ENCODE results near the gene GLP2R.

GLP2R gene

DNA sequence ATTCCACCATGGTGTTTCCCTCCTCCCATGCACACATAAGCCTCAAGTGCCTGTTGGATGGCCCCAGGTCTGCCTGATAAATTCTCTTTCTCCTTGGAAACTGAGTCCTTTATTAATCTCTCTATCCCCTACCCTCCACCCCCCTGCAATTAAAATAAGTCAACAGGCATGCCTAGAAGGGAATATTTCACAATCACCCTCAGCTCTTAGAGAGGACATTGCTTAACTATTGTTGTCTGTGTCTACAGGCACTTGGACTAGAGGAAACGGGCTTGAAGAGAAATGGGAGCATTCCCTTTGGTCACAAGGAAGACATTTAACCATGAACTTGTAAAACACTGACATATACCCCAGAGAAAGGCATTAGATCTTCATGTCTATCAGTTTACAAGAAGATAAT is 39.9 kb downstream of the GLP2R start:
- DNase-seq (ENCODE audit: low read depth), result no peak
- no peak overlapping the region for H3K4me3 ChIP-seq (ENCODE audit: low read length)
- TF ChIP-seq CTCF (conservative IDR thresholded peaks at IDR 0.05; ENCODE audit: low read length), result no peak

DNA sequence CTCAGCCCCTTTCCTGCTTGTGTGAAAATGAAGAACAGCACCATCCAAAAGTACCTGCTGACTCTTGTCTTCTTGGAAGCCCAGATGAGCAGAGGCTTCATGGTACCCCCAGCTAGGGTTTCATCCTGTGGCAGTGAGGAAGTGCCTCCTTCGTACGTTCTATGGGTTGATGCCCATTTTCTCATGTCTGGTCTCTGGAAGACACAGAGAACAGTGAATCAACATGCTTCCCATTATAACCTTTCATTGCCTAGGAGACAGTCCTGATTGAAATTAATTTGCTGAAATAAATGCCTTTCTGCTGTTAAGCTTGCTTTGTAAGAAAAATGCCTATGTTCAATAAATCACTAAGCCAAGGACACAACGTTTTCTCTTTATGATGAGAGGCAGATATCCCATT is 42.8 kb downstream of the GLP2R start:
- TF ChIP-seq CTCF (conservative IDR thresholded peaks at IDR 0.05; ENCODE audit: low read length), result no peak
- no peak overlapping the region for H3K4me3 ChIP-seq (ENCODE audit: low read length)
- DNase-seq (ENCODE audit: low read depth), result no peak

DNA sequence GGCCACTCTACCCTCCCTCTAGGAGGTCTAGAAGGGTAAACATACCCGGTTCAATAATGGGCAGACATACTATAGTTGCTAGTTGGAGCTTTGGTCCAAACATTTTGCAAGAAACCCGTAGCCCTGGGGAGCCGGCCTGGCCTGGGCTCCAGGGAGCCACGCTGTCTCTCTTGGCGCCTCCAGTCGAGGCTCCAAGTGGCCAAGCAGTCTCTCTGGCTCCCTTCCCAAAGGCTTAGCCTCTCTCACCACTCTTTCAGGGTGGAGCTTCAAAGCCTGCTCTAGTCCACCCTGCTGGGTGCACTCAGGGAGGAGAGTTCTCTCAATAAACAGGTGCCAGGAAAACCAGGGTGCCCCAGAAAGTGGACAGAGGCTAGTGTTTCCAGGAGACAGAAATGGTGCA is 47.1 kb downstream of the GLP2R start:
- no peak overlapping the region for H3K4me3 ChIP-seq (ENCODE audit: low read length)
- no peak for DNase-seq (ENCODE audit: low read depth)
- TF ChIP-seq CTCF (conservative IDR thresholded peaks at IDR 0.05; ENCODE audit: low read length), result no peak

- DNase-seq (ENCODE audit: low read depth), result no peak
- H3K4me3 ChIP-seq (ENCODE audit: low read length), result no peak overlapping the region
- no peak for TF ChIP-seq CTCF (conservative IDR thresholded peaks at IDR 0.05; ENCODE audit: low read length)
Measured at GRCh38 chr17:9874722-9875121, 49.0 kb downstream of the GLP2R start.

GRCh38 chr17:9875441-9875840 is 49.7 kb downstream of the GLP2R start:
- peak; percentile 81 for DNase-seq (ENCODE audit: low read depth)
- H3K4me3 ChIP-seq (ENCODE audit: low read length), result no peak overlapping the region
- TF ChIP-seq CTCF (conservative IDR thresholded peaks at IDR 0.05; ENCODE audit: low read length), result no peak

DNA sequence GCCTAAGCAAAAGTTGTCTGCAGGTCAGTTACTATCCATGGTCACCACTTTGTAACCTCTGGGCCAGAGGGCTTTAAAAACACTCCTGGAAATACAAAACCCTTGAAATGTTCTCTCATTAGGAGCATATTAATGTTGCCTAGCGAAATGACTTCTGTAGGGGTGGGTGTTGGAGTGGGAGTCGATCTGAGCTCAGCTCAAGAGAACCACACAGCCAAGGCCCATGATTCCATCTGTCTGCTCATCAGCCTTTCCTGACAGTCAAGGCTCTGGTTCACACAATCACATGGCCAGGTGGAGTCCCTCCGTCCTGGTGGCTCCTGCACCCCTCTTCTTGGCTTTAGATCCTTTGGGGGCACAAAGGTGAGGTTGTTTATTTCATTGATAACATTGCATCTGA is 52.6 kb downstream of the GLP2R start:
- TF ChIP-seq CTCF (conservative IDR thresholded peaks at IDR 0.05; ENCODE audit: low read length), result no peak
- DNase-seq (ENCODE audit: low read depth), result no peak
- no peak overlapping the region for H3K4me3 ChIP-seq (ENCODE audit: low read length)

GRCh38 chr17:9878786-9879525 is 53.2 kb downstream of the GLP2R start:
- TF ChIP-seq CTCF (conservative IDR thresholded peaks at IDR 0.05; ENCODE audit: low read length), result no peak
- H3K4me3 ChIP-seq (ENCODE audit: low read length), result no peak overlapping the region
- DNase-seq (ENCODE audit: low read depth), result peak; percentile 64
